Endothelial cell of umbilical vein (primary cell): ENCODE results near the gene C1orf198. TPM values are rescaled to one million over a fixed set of nuclear protein-coding genes. Genes with fewer than 3 reads are reported as not detected.

Source experiments
- BruUV-seq: library from RNA; stranded (reverse); fragments of 400-500 nt; replicated peaks from 2 replicates; lab custom pipeline; 2021; lab: Mats Ljungman, UMichigan
- CTCF ChIA-PET: fragments of 300-600, 350-600 bp; sonication (Branson Sonifier 250); formaldehyde crosslinking; loops from one replicate; lab custom pipeline; 2021; ENCODE audit warnings: antibody characterized with exemption, inconsistent platforms; lab: Charles Lee
- POLR2A ChIA-PET: fragments of 300-600, 350-600 bp; sonication (Branson Sonifier 250); formaldehyde crosslinking; loops from one replicate; lab custom pipeline; 2021; ENCODE audit warnings: antibody characterized with exemption, inconsistent platforms; lab: Charles Lee
- DNase-seq: peaks from one replicate; pipeline ENCODE4 v3.0.0-alpha.2; 2011; ENCODE audit warnings: low read depth, low spot score
- FAIRE-seq: peaks from 2 replicates; lab custom pipeline; 2011; peaks lifted over from hg19 to GRCh38; lab: Jason Lieb, UNC
- H2AFZ ChIP-seq: 2 replicates; pipeline ENCODE4 v1.6.0; 2012; ENCODE audit warnings: low read depth, low read length, control low read depth, inconsistent platforms
- H3K27ac ChIP-seq: 2 replicates; pipeline ENCODE4 v1.5.1; 2011; ENCODE audit warnings: low read depth, mild to moderate bottlenecking, control low read depth, low read length, moderate library complexity; ENCODE audit not compliant: insufficient read depth
- H3K27me3 ChIP-seq, 2 experiments: 2 replicates each; pipeline versions ENCODE4 v1.6.0 to v1.6.1; 2011; ENCODE audit warnings: low read length in 2 of 2, mixed read lengths in 1 of 2; ENCODE audit not compliant: control insufficient read depth in 2 of 2, insufficient read depth in 2 of 2
- H3K36me3 ChIP-seq, 2 experiments: 2 replicates in 1 of 2; 3 replicates in 1 of 2; pipeline ENCODE4 v1.5.1; 2011; ENCODE audit warnings: low read length in 2 of 2, mild to moderate bottlenecking in 1 of 2, moderate library complexity in 1 of 2; ENCODE audit not compliant: control insufficient read depth in 2 of 2, insufficient read depth in 2 of 2; ENCODE audit errors: extremely low read depth in 1 of 2
- H3K4me1 ChIP-seq: 3 replicates; pipeline ENCODE4 v1.5.1; 2011; ENCODE audit warnings: mild to moderate bottlenecking, low read length; ENCODE audit not compliant: control insufficient read depth, insufficient read depth; ENCODE audit errors: extremely low read depth
- H3K4me2 ChIP-seq: 2 replicates; pipeline ENCODE4 v1.6.1; 2011; ENCODE audit warnings: low read length, control low read depth, mixed read lengths; ENCODE audit not compliant: insufficient read depth
- H3K4me3 ChIP-seq, 3 experiments: fragments of 200-600 bp in 1 of 3; sonication (generic), shearing (Covaris generic) in 1 of 3; replicated peaks in 1 of 3; 2 replicates each; pipeline ENCODE4 v1.5.1; 2011 to 2016; ENCODE audit warnings: control low read depth in 3 of 3, low read length in 3 of 3, mild to moderate bottlenecking in 2 of 3, inconsistent platforms in 1 of 3, low read depth in 1 of 3, moderate library complexity in 1 of 3; ENCODE audit not compliant: insufficient read depth in 1 of 3
- H3K79me2 ChIP-seq: 2 replicates; pipeline ENCODE4 v1.6.0; 2012; ENCODE audit warnings: low read length, inconsistent platforms; ENCODE audit not compliant: control insufficient read depth, insufficient read depth
- H3K9ac ChIP-seq: replicated peaks from 2 replicates; pipeline ENCODE3; 2011; ENCODE audit warnings: low read length, control low read depth; ENCODE audit not compliant: insufficient read depth; ENCODE audit errors: extremely low read depth
- H3K9me1 ChIP-seq: replicated peaks from 3 replicates; pipeline ENCODE4 v1.6.0; 2011; ENCODE audit warnings: mild to moderate bottlenecking, low read length; ENCODE audit not compliant: control insufficient read depth, insufficient read depth; ENCODE audit errors: extremely low read depth
- H3K9me3 ChIP-seq: replicated peaks from 2 replicates; pipeline ENCODE4 v1.5.1; 2012; ENCODE audit warnings: low read length, inconsistent platforms; ENCODE audit not compliant: control insufficient read depth, insufficient read depth
- H4K20me1 ChIP-seq: replicated peaks from 2 replicates; pipeline ENCODE3; 2011; ENCODE audit warnings: mild to moderate bottlenecking, low read length; ENCODE audit not compliant: control insufficient read depth, insufficient read depth; ENCODE audit errors: extremely low read depth
- EZH2 ChIP-seq: IDR thresholded peaks from 2 replicates; pipeline ENCODE4 v1.6.1; 2012; ENCODE audit warnings: borderline replicate concordance, low read depth, mild to moderate bottlenecking, moderate library complexity, low read length, inconsistent platforms; ENCODE audit not compliant: severe bottlenecking
- FOS ChIP-seq: IDR thresholded peaks from 2 replicates; pipeline ENCODE4 v1.6.1; 2011; ENCODE audit warnings: mild to moderate bottlenecking, low read length, moderate library complexity, borderline replicate concordance; ENCODE audit not compliant: insufficient read depth
- GATA2 ChIP-seq: IDR thresholded peaks from 2 replicates; pipeline ENCODE4 v1.7.0; 2011; ENCODE audit warnings: low read depth, mild to moderate bottlenecking, moderate library complexity, mixed read lengths, low read length; ENCODE audit not compliant: insufficient read length, insufficient read depth
- JUN ChIP-seq: IDR thresholded peaks from 2 replicates; pipeline ENCODE4 v1.6.1; 2011; ENCODE audit warnings: borderline replicate concordance, low read depth; ENCODE audit not compliant: insufficient read length, insufficient read depth
- MYC ChIP-seq: IDR thresholded peaks from one replicate; pipeline ENCODE4 v1.6.1; 2011; ENCODE audit warnings: mild to moderate bottlenecking, low read depth, low read length
- POLR2A ChIP-seq: IDR thresholded peaks from 2 replicates; pipeline ENCODE4 v1.6.1; 2012; ENCODE audit warnings: low read depth, mild to moderate bottlenecking, control low read depth, low read length
- POLR2AphosphoS5 ChIP-seq: IDR thresholded peaks from 2 replicates; pipeline ENCODE4 v1.6.1; 2012; ENCODE audit warnings: low read depth, mild to moderate bottlenecking, control low read depth, low read length, moderate library complexity; ENCODE audit not compliant: insufficient read depth
- dilution Hi-C: fragments of 300-500 bp; cut with MboI; formaldehyde crosslinking; loops from one replicate; pipeline ENCODE4 v1.15.0; 2019; ENCODE audit warnings: low sequenced_read_pairs; ENCODE audit not compliant: extremely low pct_ligation_motif_present
- intact Hi-C: fragments of 100-400 bp; cut with micrococcal nuclease; formaldehyde crosslinking; loops from one replicate; pipeline ENCODE4 v1.10.0; 2022
- polyA plus RNA-seq, 4 experiments: library from polyadenylated mRNA; depleted of rRNA in 3 of 4; stranded (reverse) in 3 of 4; unstranded in 1 of 4; fragments of >200 nt; gene quantifications; 2 replicates each; pipeline versions ENCODE4 v1.2.1 to v1.2.3, GENCODE V29; 2011 to 2012; ENCODE audit warnings: missing spikeins in 1 of 4
- total RNA-seq: library from RNA; stranded (reverse); gene quantifications from 2 replicates; pipeline ENCODE4 v1.2.3, GENCODE V29; 2021
- TF ChIP-seq, protein P1 (sequence below): IDR thresholded peaks from 2 replicates; pipeline ENCODE4 v1.6.1; 2011; ENCODE audit not compliant: insufficient read depth, insufficient read length
- TF ChIP-seq, protein P2 (sequence below), 2 donors: IDR thresholded peaks; 1 replicate in 1 of 2; 2 replicates in 1 of 2; pipeline ENCODE4 v1.5.1; 2011; ENCODE audit warnings: low read length in 2 of 2, mild to moderate bottlenecking in 2 of 2, moderate library complexity in 2 of 2, control low read depth in 1 of 2, inconsistent platforms in 1 of 2, low read depth in 1 of 2; ENCODE audit not compliant: insufficient read depth in 1 of 2; ENCODE audit errors: extremely low read depth in 1 of 2

The C1orf198 gene
- total and polyA plus RNA-seq, 2 donors (not counting 3 experiments of a cell fraction or from before 2014, with no cell fraction given): 21.2 to 29.2 TPM

DNA sequence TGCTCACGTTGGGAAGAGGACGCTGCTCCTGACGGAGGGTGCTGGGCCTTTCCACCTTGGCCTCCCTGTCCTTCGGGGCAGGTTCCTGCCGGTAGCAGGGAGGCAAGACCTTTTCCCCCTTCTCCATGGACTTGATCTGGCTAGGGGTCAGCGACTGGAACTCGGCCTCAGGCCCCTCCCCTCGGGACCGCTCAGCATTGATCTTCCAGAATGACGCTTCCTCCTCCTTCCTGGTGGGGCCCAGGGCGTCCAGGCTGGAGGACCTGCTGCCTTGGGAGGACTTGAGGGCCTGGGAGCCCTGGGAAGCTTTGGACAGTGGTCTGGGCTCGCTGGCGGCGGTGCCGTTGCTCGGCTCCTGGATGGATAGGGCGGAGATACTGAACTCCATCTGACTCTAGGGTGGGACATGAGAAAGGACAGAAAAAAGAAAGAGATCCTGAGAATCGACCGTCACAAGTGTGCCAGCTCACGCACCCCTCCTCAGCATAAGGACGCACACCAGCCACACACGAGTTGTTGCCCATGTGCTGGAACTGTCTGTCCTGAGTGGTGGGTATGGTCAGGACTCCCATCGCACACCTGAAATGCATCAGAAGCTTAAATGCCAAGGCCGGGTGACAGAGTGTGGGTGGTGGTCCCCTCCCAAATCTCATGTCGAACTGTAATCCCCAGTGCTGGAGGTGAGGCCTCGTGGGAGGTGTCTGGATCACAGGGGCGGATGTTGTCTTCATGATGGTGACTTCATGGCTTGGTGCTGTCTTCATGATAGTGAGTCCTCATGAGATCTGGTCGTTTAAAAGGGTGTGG is 24.6 kb downstream of the C1orf198 start:
- Histone ChIP-seq H3K4me1 (peaks cover 1% of the 10 kb centered on the region), H4K20me1 (no peaks in the 10 kb centered on the region), H3K27ac (no peak overlapping the region), H3K79me2 (no peaks in the 10 kb centered on the region), H3K4me2 (no peak overlapping the region), H3K4me3 (no peak overlapping the region), H3K36me3 (peaks cover 0 to 9% of the 10 kb centered on the region in 2 experiments), H3K9ac (no peak overlapping the region), H2AFZ (no peak overlapping the region), H3K27me3 (no peaks in the 10 kb centered on the region), H3K9me3 (no peaks in the 10 kb centered on the region), H3K9me1 (no peaks in the 10 kb centered on the region)
- ChIA-PET CTCF (no interaction called here), POLR2A (no interaction called here)
- FAIRE-seq (no peak), DNase-seq (no peak)
- intact Hi-C loops: no loop called here
- TF ChIP-seq GATA2 (no peak), POLR2AphosphoS5 (no peak), EZH2 (no peak)
- no TSS peak for BruUV-seq
- dilution Hi-C loops: no loop called here

DNA sequence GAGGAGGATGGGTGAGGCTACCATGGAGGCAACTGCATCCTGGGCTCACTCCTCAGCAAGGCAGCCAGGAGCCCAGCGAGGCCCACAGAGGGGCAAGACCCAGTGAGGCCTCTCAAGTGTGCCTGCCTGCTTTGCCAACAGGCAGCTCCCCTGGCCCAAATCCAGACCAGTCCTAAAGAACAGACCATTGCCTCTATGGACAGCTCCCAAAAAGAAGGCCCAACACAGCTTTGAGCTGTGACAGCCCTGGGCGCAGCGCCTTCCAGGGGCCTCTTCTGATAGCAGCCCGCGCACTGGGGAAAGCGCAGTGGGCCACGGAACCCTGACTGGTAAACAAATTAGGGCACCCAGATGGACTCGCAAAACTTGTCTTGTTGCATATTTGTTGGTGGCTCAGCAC is 25.5 kb downstream of the C1orf198 start:
- no peaks in the 10 kb centered on the region for H3K9me3 ChIP-seq
- intact Hi-C loops (no loop called here), dilution Hi-C loops (no loop called here)
- no peak overlapping the region for H3K27ac ChIP-seq
- H3K4me3 ChIP-seq: no peak overlapping the region
- TF ChIP-seq FOS (no peak), MYC (no peak), GATA2 (no peak), JUN (no peak), POLR2AphosphoS5 (no peak), EZH2 (no peak), POLR2A (no peak)
- TF ChIP-seq, protein P1, sequence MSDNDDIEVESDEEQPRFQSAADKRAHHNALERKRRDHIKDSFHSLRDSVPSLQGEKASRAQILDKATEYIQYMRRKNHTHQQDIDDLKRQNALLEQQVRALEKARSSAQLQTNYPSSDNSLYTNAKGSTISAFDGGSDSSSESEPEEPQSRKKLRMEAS: no peak
- TF ChIP-seq, protein P2, sequence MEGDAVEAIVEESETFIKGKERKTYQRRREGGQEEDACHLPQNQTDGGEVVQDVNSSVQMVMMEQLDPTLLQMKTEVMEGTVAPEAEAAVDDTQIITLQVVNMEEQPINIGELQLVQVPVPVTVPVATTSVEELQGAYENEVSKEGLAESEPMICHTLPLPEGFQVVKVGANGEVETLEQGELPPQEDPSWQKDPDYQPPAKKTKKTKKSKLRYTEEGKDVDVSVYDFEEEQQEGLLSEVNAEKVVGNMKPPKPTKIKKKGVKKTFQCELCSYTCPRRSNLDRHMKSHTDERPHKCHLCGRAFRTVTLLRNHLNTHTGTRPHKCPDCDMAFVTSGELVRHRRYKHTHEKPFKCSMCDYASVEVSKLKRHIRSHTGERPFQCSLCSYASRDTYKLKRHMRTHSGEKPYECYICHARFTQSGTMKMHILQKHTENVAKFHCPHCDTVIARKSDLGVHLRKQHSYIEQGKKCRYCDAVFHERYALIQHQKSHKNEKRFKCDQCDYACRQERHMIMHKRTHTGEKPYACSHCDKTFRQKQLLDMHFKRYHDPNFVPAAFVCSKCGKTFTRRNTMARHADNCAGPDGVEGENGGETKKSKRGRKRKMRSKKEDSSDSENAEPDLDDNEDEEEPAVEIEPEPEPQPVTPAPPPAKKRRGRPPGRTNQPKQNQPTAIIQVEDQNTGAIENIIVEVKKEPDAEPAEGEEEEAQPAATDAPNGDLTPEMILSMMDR (IDR thresholded peaks at IDR 0.05; ENCODE audit: extremely low read depth in 1 of 2, insufficient read depth in 1 of 2, low read depth in 1 of 2, low read length in 2 of 2): no peak
- CTCF ChIA-PET: no interaction called here
- no peaks in the 10 kb centered on the region for H3K79me2 ChIP-seq
- POLR2A ChIA-PET: interaction anchor here (0.7 kb wide), 1 partner anchor 90 kb away, joined by 3 read pairs; no protein-coding TSS in a partner anchor
- FAIRE-seq (no peak), DNase-seq (no peak)
- no peak overlapping the region for H3K4me2 ChIP-seq
- H3K9ac ChIP-seq: no peak overlapping the region
- no peaks in the 10 kb centered on the region for H4K20me1 ChIP-seq
- H3K9me1 ChIP-seq: no peaks in the 10 kb centered on the region
- no TSS peak for BruUV-seq
- H2AFZ ChIP-seq: no peak overlapping the region
- peaks cover 0 to 11% of the 10 kb centered on the region in 2 experiments for H3K36me3 ChIP-seq
- no peaks in the 10 kb centered on the region for H3K4me1 ChIP-seq
- no peaks in the 10 kb centered on the region for H3K27me3 ChIP-seq
